SU-DHL-6 (cell line): ENCODE measurements around the gene HMG20A.

ENCODE experiments used
- H2AFZ ChIP-seq: fragments of 200-600 bp; sonication (generic); 2 replicates; pipeline ENCODE4 v1.6.1; 2014; ENCODE audit warnings: low read depth, mild to moderate bottlenecking, moderate library complexity, mixed read lengths, antibody characterized with exemption, low read length; ENCODE audit not compliant: severe bottlenecking
- H3F3A ChIP-seq: fragments of 200-600 bp; shearing (Covaris generic); 2 replicates; pipeline ENCODE4 v1.6.0; 2016; ENCODE audit warnings: antibody characterized with exemption, mild to moderate bottlenecking; ENCODE audit not compliant: insufficient read depth
- H3K27ac ChIP-seq: fragments of 200-600 bp; sonication (generic); 2 replicates; pipeline ENCODE4 v1.5.1; 2016; ENCODE audit warnings: low read depth, mild to moderate bottlenecking, low read length, moderate library complexity, mixed read lengths
- H3K27me3 ChIP-seq: fragments of 200-600 bp; sonication (generic), shearing (Covaris generic); 2 replicates; pipeline ENCODE4 v1.6.0; 2014; ENCODE audit warnings: mild to moderate bottlenecking, low read length
- H3K36me3 ChIP-seq: fragments of 200-600 bp; sonication (generic); 2 replicates; pipeline ENCODE4 v1.6.1; 2014; ENCODE audit warnings: mild to moderate bottlenecking, low read length, mixed read lengths
- H3K4me2 ChIP-seq: fragments of 300-600, 200-600 bp; shearing (Covaris generic), sonication (generic); 2 replicates; pipeline ENCODE4 v1.6.0; 2014; ENCODE audit warnings: low read length, low read depth, mild to moderate bottlenecking; ENCODE audit not compliant: poor library complexity, severe bottlenecking
- H3K4me3 ChIP-seq: fragments of 200-600 bp; sonication (generic); 2 replicates; pipeline ENCODE4 v1.5.1; 2014; ENCODE audit warnings: antibody characterized with exemption, low read length, mild to moderate bottlenecking, mixed read lengths; ENCODE audit not compliant: insufficient read depth, poor library complexity, severe bottlenecking
- H3K79me2 ChIP-seq: fragments of 200-600 bp; sonication (generic); 2 replicates; pipeline ENCODE4 v1.6.1; 2014; ENCODE audit warnings: mild to moderate bottlenecking, low read length, moderate library complexity; ENCODE audit not compliant: insufficient read depth
- H3K9ac ChIP-seq: fragments of 200-600 bp; sonication (generic); 2 replicates; pipeline ENCODE4 v1.7.0; 2014; ENCODE audit warnings: mild to moderate bottlenecking, low read length
- H3K9me2 ChIP-seq: fragments of 200-600 bp; sonication (generic); replicated peaks from 2 replicates; pipeline ENCODE4 v1.6.1; 2014; ENCODE audit warnings: low read length; ENCODE audit not compliant: insufficient read depth
- H3K9me3 ChIP-seq: fragments of 200-600 bp; sonication (generic); 2 replicates; pipeline ENCODE4 v1.6.1; 2014; ENCODE audit warnings: low read length, mixed read lengths; ENCODE audit not compliant: insufficient read depth
- H4K20me1 ChIP-seq: fragments of 200-600 bp; sonication (generic); 2 replicates; pipeline ENCODE4 v1.6.1; 2014; ENCODE audit warnings: low read depth, mild to moderate bottlenecking, antibody characterized with exemption, low read length, moderate library complexity, mixed read lengths
- CTCF ChIP-seq: fragments of 200-600 bp; sonication (generic); IDR thresholded peaks from one replicate; pipeline ENCODE4 v1.5.1; 2017; ENCODE audit warnings: antibody characterized with exemption, mild to moderate bottlenecking, low read length, moderate library complexity; ENCODE audit not compliant: insufficient read depth, poor library complexity, severe bottlenecking
- EZH2phosphoT487 ChIP-seq: fragments of 200-600 bp; sonication (generic), shearing (Covaris generic); conservative IDR thresholded peaks from 2 replicates; pipeline ENCODE4 v1.6.1; 2018; ENCODE audit warnings: mild to moderate bottlenecking, antibody characterized with exemption, low read length, moderate library complexity, mixed read lengths

Gene HMG20A

GRCh38 chr15:77504306-77504705 lies 83.6 kb downstream of the HMG20A start:
- H3K9me2 ChIP-seq = no peaks in the 10 kb centered on the region
- H3K4me2 ChIP-seq = no peak overlapping the region
- no peak overlapping the region for H3K27ac ChIP-seq
- H3K9me3 ChIP-seq = no peaks in the 10 kb centered on the region
- H2AFZ ChIP-seq = no peak overlapping the region
- no peak for TF ChIP-seq CTCF
- TF ChIP-seq EZH2phosphoT487 = no peak
- no peaks in the 10 kb centered on the region for H4K20me1 ChIP-seq
- H3K9ac ChIP-seq = no peak overlapping the region
- no peaks in the 10 kb centered on the region for H3K27me3 ChIP-seq
- H3F3A ChIP-seq = no peaks in the 10 kb centered on the region
- H3K79me2 ChIP-seq = no peaks in the 10 kb centered on the region
- no peak overlapping the region for H3K4me3 ChIP-seq
- H3K36me3 ChIP-seq = no peaks in the 10 kb centered on the region

- no peak overlapping the region for H3K27ac ChIP-seq
- H3K9me2 ChIP-seq = no peaks in the 10 kb centered on the region
- no peaks in the 10 kb centered on the region for H3K79me2 ChIP-seq
- H3F3A ChIP-seq = no peaks in the 10 kb centered on the region
- H3K9me3 ChIP-seq = no peaks in the 10 kb centered on the region
- no peak overlapping the region for H2AFZ ChIP-seq
- H3K4me2 ChIP-seq = no peak overlapping the region
- H3K4me3 ChIP-seq = no peak overlapping the region
- no peaks in the 10 kb centered on the region for H3K27me3 ChIP-seq
- no peaks in the 10 kb centered on the region for H3K36me3 ChIP-seq
- no peak overlapping the region for H3K9ac ChIP-seq
- no peaks in the 10 kb centered on the region for H4K20me1 ChIP-seq
- TF ChIP-seq EZH2phosphoT487 (no peak), CTCF (no peak)
Observed at GRCh38 chr15:77504871-77505270, 84.2 kb downstream of the HMG20A start.

GRCh38 chr15:77505556-77505955 lies 84.9 kb downstream of the HMG20A start:
- no peak overlapping the region for H3K27ac ChIP-seq
- H3K4me3 ChIP-seq = no peak overlapping the region
- H2AFZ ChIP-seq = no peak overlapping the region
- H3K4me2 ChIP-seq = no peak overlapping the region
- no peaks in the 10 kb centered on the region for H3K9me3 ChIP-seq
- H4K20me1 ChIP-seq = no peaks in the 10 kb centered on the region
- H3F3A ChIP-seq = no peaks in the 10 kb centered on the region
- no peaks in the 10 kb centered on the region for H3K27me3 ChIP-seq
- no peak overlapping the region for H3K9ac ChIP-seq
- H3K36me3 ChIP-seq = no peaks in the 10 kb centered on the region
- no peaks in the 10 kb centered on the region for H3K9me2 ChIP-seq
- TF ChIP-seq CTCF (no peak), EZH2phosphoT487 (no peak)
- no peaks in the 10 kb centered on the region for H3K79me2 ChIP-seq
